GM10266 (cell line): ENCODE data around the gene DLG3.

Experiments
- DNase-seq: peaks from one replicate; pipeline ENCODE4 v3.0.0; 2012; ENCODE audit errors: extremely low spot score
- TF ChIP-seq, protein P1 (sequence below): IDR thresholded peaks from 2 replicates; pipeline ENCODE4 v1.5.1; 2012; ENCODE audit warnings: mild to moderate bottlenecking, low read depth; ENCODE audit not compliant: control insufficient read depth, insufficient read depth; ENCODE audit errors: missing control alignments

Gene DLG3

DNA sequence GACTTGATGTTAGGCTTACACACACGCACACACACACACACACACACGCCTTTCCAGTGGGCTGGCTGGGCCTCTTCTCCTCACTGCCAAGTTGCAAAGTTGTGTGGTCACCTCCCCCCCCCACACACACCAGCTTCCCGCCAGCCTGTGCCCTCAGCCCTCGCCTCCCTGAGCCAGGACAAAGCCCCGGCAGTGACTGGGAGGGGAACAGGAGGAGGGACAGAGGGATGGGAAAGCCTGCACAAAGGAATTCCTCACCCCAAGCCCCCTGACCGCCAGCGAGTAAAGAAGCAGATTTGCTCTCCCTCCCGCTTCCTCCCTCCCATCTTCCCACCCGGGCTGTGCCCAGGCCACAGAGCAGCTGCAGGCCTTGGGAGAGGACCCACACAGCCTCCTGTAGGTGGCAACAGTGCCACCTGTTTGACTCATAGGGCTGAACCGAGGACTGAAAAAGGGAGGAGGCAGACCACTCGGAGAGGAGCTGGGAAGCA lies 21.7 kb upstream of the DLG3 start, which contains the start of gene GDPD2:
Gene GDPD2, plus strand, starts transcription at position 464 of the 491 bp plus-strand sequence. CDS start 1,671 bp downstream, outside the sequence.
- DNase-seq = no peak
- TF ChIP-seq, protein P1, sequence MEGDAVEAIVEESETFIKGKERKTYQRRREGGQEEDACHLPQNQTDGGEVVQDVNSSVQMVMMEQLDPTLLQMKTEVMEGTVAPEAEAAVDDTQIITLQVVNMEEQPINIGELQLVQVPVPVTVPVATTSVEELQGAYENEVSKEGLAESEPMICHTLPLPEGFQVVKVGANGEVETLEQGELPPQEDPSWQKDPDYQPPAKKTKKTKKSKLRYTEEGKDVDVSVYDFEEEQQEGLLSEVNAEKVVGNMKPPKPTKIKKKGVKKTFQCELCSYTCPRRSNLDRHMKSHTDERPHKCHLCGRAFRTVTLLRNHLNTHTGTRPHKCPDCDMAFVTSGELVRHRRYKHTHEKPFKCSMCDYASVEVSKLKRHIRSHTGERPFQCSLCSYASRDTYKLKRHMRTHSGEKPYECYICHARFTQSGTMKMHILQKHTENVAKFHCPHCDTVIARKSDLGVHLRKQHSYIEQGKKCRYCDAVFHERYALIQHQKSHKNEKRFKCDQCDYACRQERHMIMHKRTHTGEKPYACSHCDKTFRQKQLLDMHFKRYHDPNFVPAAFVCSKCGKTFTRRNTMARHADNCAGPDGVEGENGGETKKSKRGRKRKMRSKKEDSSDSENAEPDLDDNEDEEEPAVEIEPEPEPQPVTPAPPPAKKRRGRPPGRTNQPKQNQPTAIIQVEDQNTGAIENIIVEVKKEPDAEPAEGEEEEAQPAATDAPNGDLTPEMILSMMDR = no peak

DNA sequence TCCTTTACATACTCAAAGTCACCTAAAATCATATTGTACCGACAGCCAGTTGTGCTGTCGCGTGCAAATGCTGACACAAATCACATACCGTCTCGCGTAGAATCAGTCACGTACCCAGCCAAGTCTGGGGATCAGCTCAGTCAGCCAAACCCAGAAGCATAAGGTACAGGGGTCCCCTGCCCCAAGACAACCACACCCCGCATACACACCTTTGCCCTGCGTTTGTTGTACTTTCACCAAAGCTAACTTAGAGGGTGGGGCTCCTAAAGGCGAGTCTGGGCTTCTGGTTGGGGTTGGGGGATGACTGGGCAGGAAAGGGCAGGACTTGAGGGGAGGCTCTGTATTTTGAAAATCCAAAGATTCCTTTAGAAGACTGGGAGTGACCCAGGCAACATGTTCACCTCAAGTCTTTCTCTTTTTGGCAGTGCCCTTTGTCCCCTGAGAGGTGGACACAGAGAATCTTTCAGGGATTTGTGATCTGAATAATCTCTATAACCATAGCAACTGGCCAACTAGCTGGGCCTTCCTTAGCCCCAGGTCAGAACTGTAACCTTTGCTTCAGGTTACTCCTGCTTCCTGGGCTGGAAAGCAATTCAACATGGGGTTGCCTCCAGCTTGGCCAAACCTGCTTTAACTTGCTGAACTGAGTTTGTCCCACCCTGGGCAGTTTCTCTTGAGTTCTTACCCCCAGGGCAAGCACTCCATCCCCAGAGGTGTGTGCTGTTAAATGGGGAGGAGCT lies 20.5 kb upstream of the DLG3 start:
- DNase-seq = no peak
- TF ChIP-seq, protein P1 = no peak

DNA sequence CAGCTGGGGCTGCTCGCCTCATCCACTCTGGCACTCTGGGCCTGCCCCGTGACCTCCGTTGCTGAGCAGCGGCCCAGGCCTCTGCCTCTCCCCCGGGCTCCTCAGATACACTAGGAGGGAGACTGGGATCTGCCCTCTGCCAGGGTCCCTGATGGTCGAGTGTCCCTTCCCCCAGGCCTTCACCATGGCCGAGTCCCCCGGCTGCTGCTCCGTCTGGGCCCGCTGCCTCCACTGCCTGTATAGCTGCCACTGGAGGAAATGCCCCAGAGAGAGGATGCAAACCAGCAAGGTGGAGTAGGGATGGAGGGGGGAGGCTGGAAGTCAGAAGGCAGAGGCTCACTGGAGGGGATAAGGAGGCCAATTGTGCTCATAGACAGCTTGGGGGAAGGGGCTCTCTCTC lies 19.8 kb upstream of the DLG3 start:
- TF ChIP-seq, protein P1 = no peak
- no peak for DNase-seq

DNA sequence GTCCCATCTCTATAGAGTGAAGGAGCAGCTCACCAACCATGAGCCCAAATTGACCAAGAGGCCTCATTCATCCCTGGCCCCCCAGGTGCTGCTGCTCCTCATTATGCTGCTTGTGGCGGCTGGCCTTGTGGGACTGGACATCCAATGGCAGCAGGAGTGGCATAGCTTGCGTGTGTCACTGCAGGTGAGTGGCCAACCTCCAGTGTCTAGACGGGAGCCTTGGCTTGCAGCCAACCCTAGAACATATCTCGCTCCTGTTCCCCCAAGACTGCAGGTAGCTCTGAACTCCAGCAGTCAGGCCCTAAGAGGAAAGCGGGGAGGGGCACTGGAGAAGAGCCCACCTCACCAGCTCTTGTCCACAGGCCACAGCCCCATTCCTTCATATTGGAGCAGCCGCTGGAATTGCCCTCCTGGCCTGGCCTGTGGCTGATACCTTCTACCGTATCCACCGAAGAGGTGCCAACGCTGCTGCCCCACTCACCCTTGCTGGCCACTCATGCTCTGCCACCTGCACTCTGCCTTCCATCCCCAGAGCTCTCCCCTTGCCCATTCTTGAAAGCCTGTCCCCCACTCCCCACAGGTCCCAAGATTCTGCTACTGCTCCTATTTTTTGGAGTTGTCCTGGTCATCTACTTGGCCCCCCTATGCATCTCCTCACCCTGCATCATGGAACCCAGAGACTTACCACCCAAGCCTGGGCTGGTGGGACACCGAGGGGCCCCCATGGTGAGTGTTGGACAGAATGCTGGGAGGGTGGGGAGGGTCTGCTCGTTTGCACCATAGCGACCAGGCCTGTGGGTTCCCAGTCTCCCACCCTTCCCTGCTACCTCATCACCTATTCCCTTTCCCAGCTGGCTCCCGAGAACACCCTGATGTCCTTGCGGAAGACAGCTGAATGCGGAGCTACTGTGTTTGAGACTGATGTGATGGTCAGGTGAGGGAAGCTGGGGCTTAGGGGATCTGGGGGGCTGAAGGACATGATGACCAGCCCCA lies 18.1 kb upstream of the DLG3 start:
- DNase-seq = no peak

DNA sequence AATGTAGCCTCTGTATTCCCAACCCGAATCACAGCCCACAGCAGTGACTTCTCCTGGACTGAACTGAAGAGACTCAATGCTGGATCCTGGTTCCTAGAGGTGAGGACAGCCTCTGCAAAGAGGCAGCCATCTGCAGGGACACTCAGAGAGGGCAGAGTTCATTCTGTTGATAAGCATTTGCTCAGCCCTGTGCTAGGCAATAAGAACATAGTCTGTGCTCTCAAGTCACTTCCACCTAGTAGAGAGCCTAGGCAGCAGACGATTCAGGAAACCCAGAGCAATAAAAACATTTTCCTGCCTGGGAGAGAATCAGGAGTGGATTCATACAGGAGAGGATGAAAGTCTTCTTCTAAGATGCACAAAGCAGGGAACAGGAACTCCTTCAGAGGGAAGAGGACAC lies 17.3 kb upstream of the DLG3 start:
- TF ChIP-seq, protein P1 = no peak

More for the DNA sequence above, 18.1 kb upstream of the DLG3 start:
- TF ChIP-seq, protein P1 = no peak

DNA sequence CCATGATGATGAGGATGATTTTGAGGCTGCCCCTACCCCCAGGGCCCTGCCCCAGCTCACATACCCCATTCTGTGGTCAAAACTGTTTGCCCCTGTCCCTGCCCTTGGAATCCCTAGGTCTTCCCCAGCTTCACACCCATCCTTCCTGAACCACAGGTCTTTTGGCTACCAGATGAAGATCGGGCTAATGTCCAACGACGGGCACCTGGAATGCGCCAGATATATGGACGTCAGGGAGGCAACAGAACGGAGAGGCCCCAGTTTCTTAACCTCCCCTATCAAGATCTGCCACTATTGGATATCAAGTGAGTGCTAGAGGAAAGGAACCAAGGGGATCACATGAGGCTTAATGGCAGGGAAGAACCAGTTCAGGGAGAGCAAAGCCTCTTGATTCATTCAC lies 14.9 kb upstream of the DLG3 start:
- no peak for DNase-seq
- TF ChIP-seq, protein P1 = no peak

More for the DNA sequence above, 17.3 kb upstream of the DLG3 start:
- DNase-seq = no peak
